Neural progenitor cell (in vitro differentiated cells): ENCODE measurements around the gene SYT15B.
"Not testable (repeated sequence)": the region's sequence is repeated elsewhere in the genome, so short reads cannot be mapped to it uniquely, and the experiment has no call there.

Experiments used
- CTCF ChIP-seq: fragments of 200-600 bp; sonication (generic); IDR thresholded peaks from 2 replicates; pipeline ENCODE4 v1.5.1; 2017; ENCODE audit warnings: antibody characterized with exemption, mild to moderate bottlenecking
- EZH2 ChIP-seq: fragments of 200-600 bp; sonication (generic); IDR thresholded peaks from 2 replicates; pipeline ENCODE4 v1.6.1; 2017; ENCODE audit warnings: antibody characterized with exemption, mild to moderate bottlenecking, moderate library complexity
- EZH2phosphoT487 ChIP-seq: fragments of 200-600 bp; sonication (generic); IDR thresholded peaks from 2 replicates; pipeline ENCODE4 v1.6.1; 2017; ENCODE audit warnings: antibody characterized with exemption

DNA sequence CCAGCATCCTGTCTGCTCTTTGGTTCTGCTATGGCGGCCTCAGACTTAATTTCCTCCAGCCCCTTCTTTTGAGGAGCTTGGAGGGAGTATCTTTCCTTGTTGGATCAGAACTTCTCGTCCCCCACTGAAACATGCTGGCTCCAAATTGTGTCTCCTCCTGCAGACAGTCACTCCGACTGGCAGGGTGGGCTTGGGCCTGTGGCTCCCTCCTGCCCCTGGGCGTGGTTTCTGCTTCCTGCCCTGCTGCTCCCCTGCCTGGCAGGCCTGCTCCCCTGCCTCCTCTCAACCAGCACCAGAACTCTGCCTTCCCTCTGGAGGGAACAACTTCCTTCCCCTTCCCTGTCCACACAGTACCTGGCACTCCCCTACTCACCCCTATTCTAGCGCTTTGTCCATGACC is 3.8 kb upstream of the SYT15B start:
- not testable (repeated sequence) for TF ChIP-seq CTCF, EZH2phosphoT487, EZH2
